GM18951 (cell line): ENCODE data around the gene NFKBIE.
A peak's percentile ranks its signal among the peaks of the same experiment; 100 is the strongest.

Experiments used
- POLR2A ChIP-seq: IDR thresholded peaks from 4 replicates; pipeline ENCODE4 v1.6.1; 2011; ENCODE audit warnings: mild to moderate bottlenecking; ENCODE audit not compliant: insufficient read length, insufficient read depth; ENCODE audit errors: extremely low read depth
- in situ Hi-C: fragments of 300-500 bp; cut with MboI; formaldehyde crosslinking; loops from one replicate; pipeline ENCODE4 v1.12.0; 2022; ENCODE audit warnings: low sequenced_read_pairs, mixed read lengths, inconsistent platforms; ENCODE audit not compliant: unreplicated experiment

NFKBIE gene

DNA sequence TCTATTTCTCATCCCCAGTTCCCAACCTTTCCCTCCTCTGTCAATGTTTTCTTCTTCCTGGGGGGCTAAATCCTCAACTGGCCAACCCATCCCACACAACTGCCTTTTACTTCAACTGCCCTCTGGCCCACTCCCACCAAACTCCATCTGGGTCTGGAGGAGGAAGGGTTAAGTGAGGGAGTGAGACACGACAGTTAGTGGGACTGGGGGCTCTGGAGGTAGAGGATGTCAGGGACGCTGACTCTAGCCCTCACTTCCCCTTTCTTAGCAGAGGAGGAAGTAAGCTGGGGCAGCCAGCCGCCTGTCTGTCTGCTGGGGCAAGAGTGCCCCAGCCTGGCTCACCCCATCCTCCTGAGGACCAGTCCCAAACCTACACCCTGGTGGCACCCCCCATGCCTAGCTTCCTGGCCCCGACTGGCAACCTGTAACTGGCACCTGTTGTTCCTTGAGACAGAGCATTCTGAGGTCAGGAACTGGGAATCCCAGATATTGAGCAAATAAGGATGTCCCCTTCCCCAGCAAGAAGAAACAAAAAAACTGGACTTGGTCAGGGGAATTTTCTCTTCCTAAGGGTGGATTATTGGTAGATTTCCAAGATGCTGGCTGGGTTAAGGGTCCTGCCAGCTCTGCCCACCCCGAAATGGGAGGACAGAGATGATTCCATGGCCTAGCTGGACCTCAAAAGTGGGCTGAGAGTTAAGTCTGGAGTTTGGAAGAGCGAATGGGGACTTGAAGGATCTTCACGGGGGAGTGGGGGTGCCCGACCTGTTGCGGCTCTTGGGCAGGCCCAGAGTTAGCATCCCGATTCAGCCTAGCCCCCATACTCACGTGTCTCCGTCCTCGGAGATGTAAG is 971 bp downstream of the NFKBIE start:
- in situ Hi-C loops, result no loop called here
- TF ChIP-seq POLR2A, result peak; percentile 39

- in situ Hi-C loops, result no loop called here
- TF ChIP-seq POLR2A, result peak; percentile 63
Measured at GRCh38 chr6:44263354-44264100, 1.8 kb downstream of the NFKBIE start.

DNA sequence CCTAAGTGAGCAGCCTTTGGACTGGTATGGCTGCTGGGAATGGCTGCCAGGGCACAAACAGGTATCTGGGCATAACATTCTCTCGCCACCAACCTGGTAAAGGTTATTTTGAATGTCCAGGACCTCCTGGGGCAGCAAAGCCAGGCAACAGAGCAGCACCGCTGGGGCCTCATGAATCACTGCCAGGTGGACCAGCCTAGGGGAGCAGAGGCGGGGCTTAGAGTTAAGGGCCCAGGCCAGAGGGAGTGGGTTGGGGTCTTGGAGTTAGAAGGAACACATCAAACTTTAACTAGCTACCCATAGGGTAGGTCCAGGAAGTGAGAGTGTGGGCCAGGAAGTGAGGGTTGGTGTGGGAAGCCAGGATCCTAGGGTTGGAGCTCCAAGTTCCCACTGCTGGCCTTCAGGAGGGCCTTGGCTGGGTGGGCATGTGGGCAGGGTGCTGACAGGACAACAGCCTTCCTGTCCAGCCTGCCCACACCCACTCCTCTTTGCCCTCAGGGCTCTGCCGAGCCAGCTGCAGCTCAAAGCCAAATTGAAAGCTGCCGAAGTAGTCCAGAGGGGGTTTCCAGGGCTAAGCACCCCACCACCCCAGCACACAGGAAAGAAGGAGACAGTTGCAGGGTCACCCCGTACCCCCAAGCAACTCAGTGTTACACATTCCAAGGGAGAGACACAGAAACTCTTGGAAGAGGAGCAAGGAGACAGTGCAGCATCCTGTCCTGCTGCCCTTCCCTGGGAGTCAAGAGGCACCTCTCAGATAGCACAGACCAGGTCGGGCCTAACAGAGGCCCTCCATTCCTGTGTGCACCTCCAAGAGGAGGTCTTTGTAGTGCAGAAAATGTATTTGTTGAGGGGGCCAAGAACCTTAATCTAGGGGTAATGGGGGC is 2.6 kb downstream of the NFKBIE start:
- TF ChIP-seq POLR2A, result peak; percentile 17
- in situ Hi-C loops, result no loop called here

- TF ChIP-seq POLR2A, result no peak
- in situ Hi-C loops, result no loop called here
Measured at GRCh38 chr6:44261581-44261980, 3.8 kb downstream of the NFKBIE start.

DNA sequence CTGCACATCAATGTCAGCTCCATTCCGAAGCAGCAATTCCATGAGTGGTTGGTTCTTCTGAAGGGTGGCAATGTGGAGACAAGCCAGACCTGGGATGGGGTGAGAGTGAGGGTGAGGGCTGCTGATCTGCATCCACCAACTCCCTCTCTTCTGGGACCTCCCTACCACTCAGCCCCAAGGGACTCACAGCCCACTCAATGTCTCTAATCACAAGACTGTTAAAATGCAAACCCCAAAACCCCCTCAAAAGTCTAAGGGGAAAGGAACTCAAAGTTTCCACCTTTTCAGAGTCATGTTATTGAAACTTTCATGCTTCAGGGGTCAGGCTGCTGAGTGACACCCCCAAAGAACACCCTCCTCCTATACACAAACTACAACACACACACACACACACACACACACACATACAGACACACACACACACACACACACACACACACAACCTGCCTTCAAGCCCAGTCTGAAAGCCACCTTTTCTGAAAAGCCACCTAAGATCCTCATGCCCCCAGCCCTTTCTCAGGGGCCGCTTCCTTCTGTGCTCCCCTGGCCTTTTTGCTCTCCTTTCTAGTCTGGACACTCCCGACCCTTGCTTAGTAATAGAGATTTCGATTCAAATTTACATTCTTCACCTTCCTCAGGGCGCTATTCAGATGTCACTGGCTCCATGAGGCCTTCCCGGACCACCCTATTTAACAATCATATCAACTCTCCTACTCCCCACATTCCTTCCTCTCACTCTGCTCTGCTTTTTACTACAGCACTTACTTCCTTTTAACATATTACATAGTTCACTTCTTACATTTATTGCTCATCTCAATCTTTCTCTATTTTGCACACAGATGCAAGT is 4.7 kb downstream of the NFKBIE start:
- TF ChIP-seq POLR2A, result peak; percentile 39
- in situ Hi-C loops, result no loop called here

DNA sequence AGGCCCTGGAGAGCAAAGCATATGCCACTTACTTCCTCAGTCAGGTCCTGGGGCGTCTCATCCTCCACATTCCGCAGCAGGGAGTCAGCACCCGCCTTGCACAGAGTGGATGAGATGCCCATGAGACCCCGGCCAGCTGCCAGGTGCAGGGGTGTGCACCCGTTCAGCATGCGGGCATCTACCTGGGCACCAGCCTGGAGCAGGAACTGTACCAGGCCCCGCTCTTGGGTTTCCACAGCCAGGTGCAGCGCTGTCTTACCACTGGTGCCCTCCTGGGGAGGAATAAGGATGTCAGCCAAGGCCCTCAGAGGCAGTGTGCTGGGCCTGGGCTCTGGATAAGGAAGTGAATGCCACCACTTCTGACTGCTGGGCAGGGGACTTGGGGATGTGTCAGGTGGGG is 5.3 kb downstream of the NFKBIE start:
- in situ Hi-C loops, result no loop called here

DNA sequence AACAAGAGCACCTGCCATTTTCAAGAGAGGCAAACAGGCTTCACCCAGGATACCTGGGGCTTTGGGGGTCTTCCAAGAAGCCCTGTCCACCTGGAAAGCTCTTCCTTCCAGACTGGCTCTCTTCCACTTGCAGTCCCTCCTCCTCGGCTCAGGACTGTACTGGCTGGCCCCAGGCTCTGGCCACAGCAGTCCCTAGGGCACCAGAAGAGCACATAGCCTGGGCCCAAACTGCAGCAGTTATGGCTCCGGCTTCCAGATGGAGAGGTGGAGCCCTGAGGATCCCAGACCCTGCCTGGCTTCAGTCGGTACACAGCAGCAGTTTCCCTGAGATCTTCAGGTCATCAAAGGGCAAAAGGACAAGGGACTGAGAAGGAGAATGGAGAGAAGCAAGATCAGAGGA is 6.4 kb downstream of the NFKBIE start:
- in situ Hi-C loops, result no loop called here
- TF ChIP-seq POLR2A, result no peak

More for the DNA sequence above, 5.3 kb downstream of the NFKBIE start:
- TF ChIP-seq POLR2A, result no peak

- in situ Hi-C loops, result no loop called here
- no peak for TF ChIP-seq POLR2A
Measured at GRCh38 chr6:44258325-44258863, 7.0 kb downstream of the NFKBIE start.

DNA sequence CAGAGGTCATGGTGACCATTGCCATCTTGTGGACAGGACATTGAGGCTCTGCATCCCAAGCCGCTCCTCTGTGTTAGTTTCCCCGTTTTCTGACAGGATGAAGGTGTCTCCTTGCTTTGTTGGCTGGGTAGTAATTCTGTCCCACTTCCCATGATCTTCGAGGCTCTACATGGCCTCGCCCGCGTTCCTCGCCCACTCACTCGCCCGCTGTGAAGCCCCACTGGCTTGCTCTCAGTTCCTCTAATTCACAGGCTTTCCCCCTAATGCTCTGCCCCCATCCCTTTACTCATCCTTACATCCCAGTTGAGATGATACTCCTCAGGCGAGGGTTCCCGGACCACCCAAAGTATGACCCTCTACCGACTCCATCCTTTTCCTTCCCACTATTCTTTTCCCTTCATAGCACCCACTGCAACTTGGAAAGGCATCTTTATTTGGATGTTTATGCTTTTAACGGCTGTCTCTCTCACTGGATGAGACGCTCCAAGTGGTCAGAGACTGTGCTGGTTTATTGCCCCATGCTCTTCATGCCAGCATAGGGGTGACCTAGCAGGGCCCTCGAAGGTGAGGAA is 7.5 kb downstream of the NFKBIE start:
- TF ChIP-seq POLR2A, result no peak
- in situ Hi-C loops, result no loop called here

DNA sequence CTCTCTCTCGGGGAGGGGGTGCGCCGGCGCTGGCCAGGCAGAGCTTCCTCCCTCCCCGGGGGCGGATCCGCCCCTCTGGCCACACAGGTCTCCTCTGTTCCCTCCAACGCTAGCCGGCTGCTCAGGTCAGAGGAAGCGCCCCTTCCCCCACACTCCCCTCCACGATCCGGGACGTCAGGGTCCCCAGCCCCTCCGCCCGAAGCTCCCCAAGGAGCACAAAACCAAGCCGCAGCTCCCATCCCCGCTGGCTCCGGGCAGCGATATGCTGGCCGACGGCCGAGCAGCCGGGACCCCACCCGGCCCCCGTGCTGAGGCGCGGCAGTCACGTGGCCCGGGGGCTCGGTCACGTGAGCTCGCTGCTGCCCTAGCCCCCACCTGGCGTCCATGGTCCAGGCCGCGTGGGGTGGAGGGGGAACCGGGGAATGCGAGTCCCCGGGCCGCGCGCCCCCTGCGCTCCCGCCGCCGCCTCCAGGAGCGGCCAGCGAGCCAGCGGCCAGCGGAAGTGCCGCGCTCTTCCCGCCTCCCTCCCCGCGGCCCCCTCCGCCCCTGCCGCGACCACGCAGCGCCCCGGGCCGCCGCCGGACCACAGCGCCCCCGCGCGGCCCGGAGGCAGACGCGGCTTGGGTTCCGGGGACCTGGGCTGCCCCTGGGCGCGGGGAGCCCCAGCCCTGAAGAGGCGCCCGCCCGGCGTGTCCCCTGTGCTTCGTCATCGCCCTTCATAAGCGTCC is 8.2 kb downstream of the NFKBIE start, which contains the start of gene SLC35B2:
SLC35B2 (minus strand) TSS at position 504 of the 728 bp plus-strand sequence; CDS start at position 386, 118 bp downstream.
- TF ChIP-seq POLR2A, result peak; percentile 71
- in situ Hi-C loops, result no loop called here

DNA sequence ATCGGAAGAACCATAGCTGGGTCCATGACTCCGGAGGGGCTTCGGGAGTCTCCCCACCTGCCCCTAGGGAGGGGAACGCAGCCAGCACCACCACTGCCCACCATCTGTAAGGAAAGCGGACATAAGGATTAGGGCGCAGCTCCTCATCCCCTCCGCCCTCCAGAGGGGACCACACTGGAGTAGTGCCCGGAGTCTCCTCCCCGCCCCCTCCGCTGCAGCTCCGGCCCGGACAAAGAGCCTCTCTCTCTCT is 8.7 kb downstream of the NFKBIE start:
- no peak for TF ChIP-seq POLR2A
- in situ Hi-C loops, result no loop called here
